ENCODE data around the gene SGCA. TPM values are rescaled to one million over a fixed set of nuclear protein-coding genes. Genes with fewer than 3 reads are reported as not detected.

The SGCA gene
- total and polyA plus RNA-seq, 2 of the 13 experiments (the other 11 are each of a cell fraction or from before 2014, with no cell fraction given), result not detected

DNA sequence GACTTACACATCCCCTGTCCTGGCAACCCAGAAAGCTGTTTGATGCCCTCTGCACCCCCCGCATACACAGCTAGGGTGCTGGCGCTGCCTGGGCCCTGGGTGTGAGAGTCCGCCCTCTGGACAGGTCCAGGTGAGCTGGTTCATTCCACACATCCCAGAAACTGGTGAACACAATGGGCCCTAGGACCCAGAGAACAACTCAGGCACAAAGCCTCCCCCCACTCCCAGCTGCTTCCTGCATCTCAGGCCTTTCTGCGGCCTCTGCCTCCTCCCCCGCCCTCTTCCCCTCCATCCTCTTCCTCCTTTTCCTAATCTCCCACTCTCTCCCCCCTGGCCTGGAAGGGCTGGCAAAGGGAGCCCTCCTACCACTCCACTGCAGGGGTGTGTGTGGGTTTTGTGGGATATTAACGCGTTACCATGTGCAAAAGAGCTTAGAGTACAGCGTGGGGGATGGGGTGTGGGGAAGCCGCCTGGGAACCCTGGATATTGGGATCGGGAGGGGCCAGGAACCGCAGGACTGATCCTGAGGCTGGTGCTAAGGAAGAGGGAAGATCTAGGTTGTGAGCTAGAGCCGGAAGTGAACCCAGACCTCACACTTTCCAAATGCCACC, 13.8 kb upstream of the SGCA start:
- BruUV-seq (replicated peaks), result no TSS peak
- in situ Hi-C loops (cut with HindIII; ENCODE audit: extremely low pct_ligation_motif_present, low pct_unique_long_range_greater_than_20kb), result no loop called here
- DNase-seq (ENCODE audit: low spot score) (peak; percentile 87), FAIRE-seq (peak; percentile 92), ATAC-seq (peak; percentile 72)
- WGBS (ENCODE audit: low lambda C conversion rate), result under 1% methylated on average over 12 of the region's 12 CpGs
- peaks cover 5% of the 10 kb centered on the region; the same call in 1 of the 2 replicates for H4K20me1 ChIP-seq (ENCODE audit: insufficient read depth, low read length)
- ChIA-PET POLR2A (interaction anchor here (0.7 to 1.7 kb wide), 6 partner anchors 9 to 58 kb away, joined by 3 to 7 read pairs (median 4); partner anchors contain the start of gene SGCA), CTCF (ENCODE audit: low intra/inter-chr PET ratio, low total read pairs) (no interaction called here)
- H3K9me3 ChIP-seq (ENCODE audit: low read length), result no peaks in the 10 kb centered on the region
- H2AFZ ChIP-seq (ENCODE audit: low read length), result peak overlapping the region; percentile 49
- intact Hi-C loops (cut with micrococcal nuclease; ENCODE audit: unreplicated experiment), result no loop called here
- H3K27ac ChIP-seq (ENCODE audit: extremely low read length, insufficient read depth, low read length), result no peak overlapping the region
- peak overlapping the region; percentile 45 for H3K9ac ChIP-seq (ENCODE audit: insufficient read depth, low read depth, low read length)
- H3K27me3 ChIP-seq (ENCODE audit: control insufficient read depth in 1 of 2, insufficient read depth in 2 of 2, low read length in 2 of 2), result peaks cover 2 to 5% of the 10 kb centered on the region in 2 experiments; a peak in 2 of 5 replicates
- peak overlapping the region; percentile 57 to 86 (median 84) for H3K4me3 ChIP-seq (replicated peaks in 1 of 3; ENCODE audit: insufficient read depth in 1 of 3, low read depth in 2 of 3, low read length in 3 of 3)
- H3K4me1 ChIP-seq (ENCODE audit: insufficient read depth, low read length), result peaks cover 30% of the 10 kb centered on the region
- H3K4me2 ChIP-seq (ENCODE audit: low read depth, low read length), result peak overlapping the region; percentile 99
- H3K36me3 ChIP-seq (replicated peaks in 1 of 2; ENCODE audit: control insufficient read depth in 1 of 2, insufficient read depth in 2 of 2, low read length in 2 of 2), result no peaks in the 10 kb centered on the region
- peaks cover 17% of the 10 kb centered on the region for H3K79me2 ChIP-seq (ENCODE audit: insufficient read depth, low read length)
- 0 out of 2 replicates have a peak, but pooled peaks have one; percentile 41 for TF ChIP-seq ZNF101 (CRISPR knock-in tag; IDR thresholded peaks at IDR 0.05; ENCODE audit: borderline replicate concordance, low read depth)
- no peak for TF ChIP-seq SNAI1 (CRISPR knock-in tag; IDR thresholded peaks at IDR 0.05; ENCODE audit: borderline replicate concordance)
- peak; percentile 57 for TF ChIP-seq CCAR2 (optimal IDR thresholded peaks at IDR 0.05; ENCODE audit: low read depth, low read length)
- TF ChIP-seq, protein P1, sequence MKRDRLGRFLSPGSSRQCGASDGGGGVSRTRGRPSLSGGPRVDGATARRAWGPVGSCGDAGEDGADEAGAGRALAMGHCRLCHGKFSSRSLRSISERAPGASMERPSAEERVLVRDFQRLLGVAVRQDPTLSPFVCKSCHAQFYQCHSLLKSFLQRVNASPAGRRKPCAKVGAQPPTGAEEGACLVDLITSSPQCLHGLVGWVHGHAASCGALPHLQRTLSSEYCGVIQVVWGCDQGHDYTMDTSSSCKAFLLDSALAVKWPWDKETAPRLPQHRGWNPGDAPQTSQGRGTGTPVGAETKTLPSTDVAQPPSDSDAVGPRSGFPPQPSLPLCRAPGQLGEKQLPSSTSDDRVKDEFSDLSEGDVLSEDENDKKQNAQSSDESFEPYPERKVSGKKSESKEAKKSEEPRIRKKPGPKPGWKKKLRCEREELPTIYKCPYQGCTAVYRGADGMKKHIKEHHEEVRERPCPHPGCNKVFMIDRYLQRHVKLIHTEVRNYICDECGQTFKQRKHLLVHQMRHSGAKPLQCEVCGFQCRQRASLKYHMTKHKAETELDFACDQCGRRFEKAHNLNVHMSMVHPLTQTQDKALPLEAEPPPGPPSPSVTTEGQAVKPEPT (CRISPR knock-in tag; IDR thresholded peaks at IDR 0.05; ENCODE audit: low read depth), result peak; percentile 80; the same call in 1 of the 2 replicates
- no peak for TF ChIP-seq LCORL (IDR thresholded peaks at IDR 0.05)
- TF ChIP-seq LCORL (CRISPR knock-in tag; IDR thresholded peaks at IDR 0.05), result peak; percentile 88; the same call in 1 of the 2 replicates
- no peak for TF ChIP-seq ZSCAN20 (CRISPR knock-in tag; IDR thresholded peaks at IDR 0.05; ENCODE audit: borderline replicate concordance)
- TF ChIP-seq, protein P2, sequence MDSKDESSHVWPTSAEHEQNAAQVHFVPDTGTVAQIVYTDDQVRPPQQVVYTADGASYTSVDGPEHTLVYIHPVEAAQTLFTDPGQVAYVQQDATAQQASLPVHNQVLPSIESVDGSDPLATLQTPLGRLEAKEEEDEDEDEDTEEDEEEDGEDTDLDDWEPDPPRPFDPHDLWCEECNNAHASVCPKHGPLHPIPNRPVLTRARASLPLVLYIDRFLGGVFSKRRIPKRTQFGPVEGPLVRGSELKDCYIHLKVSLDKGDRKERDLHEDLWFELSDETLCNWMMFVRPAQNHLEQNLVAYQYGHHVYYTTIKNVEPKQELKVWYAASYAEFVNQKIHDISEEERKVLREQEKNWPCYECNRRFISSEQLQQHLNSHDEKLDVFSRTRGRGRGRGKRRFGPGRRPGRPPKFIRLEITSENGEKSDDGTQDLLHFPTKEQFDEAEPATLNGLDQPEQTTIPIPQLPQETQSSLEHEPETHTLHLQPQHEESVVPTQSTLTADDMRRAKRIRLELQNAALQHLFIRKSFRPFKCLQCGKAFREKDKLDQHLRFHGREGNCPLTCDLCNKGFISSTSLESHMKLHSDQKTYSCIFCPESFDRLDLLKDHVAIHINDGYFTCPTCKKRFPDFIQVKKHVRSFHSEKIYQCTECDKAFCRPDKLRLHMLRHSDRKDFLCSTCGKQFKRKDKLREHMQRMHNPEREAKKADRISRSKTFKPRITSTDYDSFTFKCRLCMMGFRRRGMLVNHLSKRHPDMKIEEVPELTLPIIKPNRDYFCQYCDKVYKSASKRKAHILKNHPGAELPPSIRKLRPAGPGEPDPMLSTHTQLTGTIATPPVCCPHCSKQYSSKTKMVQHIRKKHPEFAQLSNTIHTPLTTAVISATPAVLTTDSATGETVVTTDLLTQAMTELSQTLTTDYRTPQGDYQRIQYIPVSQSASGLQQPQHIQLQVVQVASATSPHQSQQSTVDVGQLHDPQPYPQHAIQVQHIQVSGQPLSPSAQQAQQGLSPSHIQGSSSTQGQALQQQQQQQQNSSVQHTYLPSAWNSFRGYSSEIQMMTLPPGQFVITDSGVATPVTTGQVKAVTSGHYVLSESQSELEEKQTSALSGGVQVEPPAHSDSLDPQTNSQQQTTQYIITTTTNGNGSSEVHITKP (CRISPR knock-in tag; IDR thresholded peaks at IDR 0.05; ENCODE audit: low read depth), result peak; percentile 67; the same call in 1 of the 2 replicates
- no peak; the same call in 1 of the 2 replicates for TF ChIP-seq SIX1 (CRISPR knock-in tag; IDR thresholded peaks at IDR 0.05; ENCODE audit: borderline replicate concordance)
- no peak for TF ChIP-seq PHB2 (IDR thresholded peaks at IDR 0.05; ENCODE audit: partially characterized antibody)
- TF ChIP-seq, protein P3, sequence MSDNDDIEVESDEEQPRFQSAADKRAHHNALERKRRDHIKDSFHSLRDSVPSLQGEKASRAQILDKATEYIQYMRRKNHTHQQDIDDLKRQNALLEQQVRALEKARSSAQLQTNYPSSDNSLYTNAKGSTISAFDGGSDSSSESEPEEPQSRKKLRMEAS (IDR thresholded peaks at IDR 0.05), result peak; percentile 82
- TF ChIP-seq GABPA (IDR thresholded peaks at IDR 0.05; ENCODE audit: low read depth, low read length), result peak; percentile 51
- peak; percentile 80 for TF ChIP-seq GABPA (CRISPR knock-in tag; IDR thresholded peaks at IDR 0.05; ENCODE audit: low read depth)
- TF ChIP-seq MLLT10 (CRISPR knock-in tag; IDR thresholded peaks at IDR 0.05), result no peak
- no peak; the same call in 1 of the 2 replicates for TF ChIP-seq SOX13 (IDR thresholded peaks at IDR 0.05)
- TF ChIP-seq SOX13 (CRISPR knock-in tag; conservative IDR thresholded peaks at IDR 0.05 in 1 of 2, IDR thresholded peaks at IDR 0.05 in 1 of 2), result peak in 1 of 2 experiments; percentile 36; a peak in 1 of 4 replicates
- peak; percentile 48; the same call in 1 of the 2 replicates for TF ChIP-seq ZBTB7B (CRISPR knock-in tag; IDR thresholded peaks at IDR 0.05)
- TF ChIP-seq KDM1A (CRISPR knock-in tag; IDR thresholded peaks at IDR 0.05), result peak; percentile 96
- TF ChIP-seq TCF12 (IDR thresholded peaks at IDR 0.05), result no peak
- TF ChIP-seq TCF12 (CRISPR knock-in tag; IDR thresholded peaks at IDR 0.05), result 0 out of 2 replicates have a peak, but pooled peaks have one; percentile 30
